Measurements from ENCODE around the gene RTF2. TPM values are rescaled to one million over a fixed set of nuclear protein-coding genes. Genes with fewer than 3 reads are reported as not detected.

The RTF2 gene
- total and polyA plus RNA-seq, 7 experiments from 2014 or later, result 62.5 to 157 (median 81.2) TPM

- DNase-seq (no peak), ATAC-seq (no peak)
- intact Hi-C loops (cut with micrococcal nuclease), result loop anchor here in 1 of 2 donors (2.0 kb wide), 1 partner anchor 18 kb away; no protein-coding TSS in a partner anchor
- ChIA-PET CTCF (interaction anchor here (0.7 to 2.6 kb wide), 2 partner anchors 10 to 25 kb away, joined by 3 to 11 read pairs; partner anchors contain the start of gene CASS4), POLR2A (interaction anchor here (1.1 to 8.4 kb wide), 5 partner anchors 9 to 19 kb away, joined by 3 to 67 read pairs (median 6); partner anchors contain the start of gene CASS4)
- peak overlapping the region in 3 of 10 donors; percentile 44 to 78 (median 72) for H3K4me3 Mint-ChIP-seq
- peaks cover 0 to 21% (median 13%) of the 10 kb centered on the region in 5 donors for H3K36me3 Mint-ChIP-seq
- Histone ChIP-seq H3K27ac (ENCODE audit: low read depth, low read length) (peak overlapping the region; percentile 36), H3K36me3 (ENCODE audit: control insufficient read depth in 2 of 3, insufficient read depth in 3 of 3, low read length in 3 of 3) (no peaks in the 10 kb centered on the region), H3K4me1 (ENCODE audit: control insufficient read depth in 2 of 2, insufficient read depth in 2 of 2, low read length in 2 of 2) (peaks cover 33 to 49% of the 10 kb centered on the region in 2 donors), H3K9me3 (ENCODE audit: control insufficient read depth in 2 of 3, low read length in 3 of 3) (no peaks in the 10 kb centered on the region), H3K4me3 (ENCODE audit: low read length) (no peak overlapping the region), H3K27me3 (ENCODE audit: control insufficient read depth in 2 of 2, insufficient read depth in 2 of 2, low read length in 2 of 2) (no peaks in the 10 kb centered on the region)
- no peaks in the 10 kb centered on the region for H3K9me3 Mint-ChIP-seq
- peaks cover 39 to 84% (median 64%) of the 10 kb centered on the region in 7 donors for H3K4me1 Mint-ChIP-seq
- peak overlapping the region in 6 of 9 donors; percentile 86 to 98 (median 95) for H3K27ac Mint-ChIP-seq
- H3K27me3 Mint-ChIP-seq, result no peaks in the 10 kb centered on the region
Observed at GRCh38 chr20:56423211-56423610, 45.2 kb upstream of the RTF2 start.

DNA sequence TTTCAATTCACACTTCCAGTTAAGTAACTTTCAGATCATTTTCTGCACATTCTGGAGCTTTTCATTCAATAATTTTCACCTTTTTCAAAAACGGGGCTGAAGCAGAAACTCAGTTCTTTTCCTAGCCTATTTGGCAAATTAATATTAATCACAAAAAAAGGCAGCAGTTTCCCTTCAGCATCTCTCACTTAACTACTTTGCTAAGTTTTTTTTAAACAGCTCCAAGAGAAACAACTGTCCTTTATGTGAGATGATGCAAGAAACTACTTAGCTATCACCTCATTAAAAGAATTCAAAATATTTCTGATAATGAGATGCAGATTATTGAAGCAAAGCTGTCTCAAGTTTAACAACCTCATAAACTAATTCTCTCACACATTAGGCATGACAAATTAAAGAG, 44.5 kb upstream of the RTF2 start:
- H3K36me3 Mint-ChIP-seq, result peaks cover 0 to 25% (median 12%) of the 10 kb centered on the region in 5 donors
- H3K4me1 Mint-ChIP-seq, result peaks cover 40 to 84% (median 64%) of the 10 kb centered on the region in 7 donors
- ChIA-PET CTCF (interaction anchor here (2.6 kb wide), 1 partner anchor 11 kb away, joined by 11 read pairs; the partner anchor contains the start of gene CASS4), POLR2A (interaction anchor here (1.2 to 8.4 kb wide), 3 partner anchors 8 to 18 kb away, joined by 3 to 67 read pairs (median 7); partner anchors contain the start of gene CASS4)
- H3K9me3 Mint-ChIP-seq, result no peaks in the 10 kb centered on the region
- Histone ChIP-seq H3K36me3 (ENCODE audit: control insufficient read depth in 2 of 3, insufficient read depth in 3 of 3, low read length in 3 of 3) (no peaks in the 10 kb centered on the region), H3K4me3 (ENCODE audit: low read length) (no peak overlapping the region), H3K9me3 (ENCODE audit: control insufficient read depth in 2 of 3, low read length in 3 of 3) (no peaks in the 10 kb centered on the region), H3K4me1 (ENCODE audit: control insufficient read depth in 2 of 2, insufficient read depth in 2 of 2, low read length in 2 of 2) (peaks cover 31 to 48% of the 10 kb centered on the region in 2 donors), H3K27me3 (ENCODE audit: control insufficient read depth in 2 of 2, insufficient read depth in 2 of 2, low read length in 2 of 2) (no peaks in the 10 kb centered on the region), H3K27ac (ENCODE audit: low read depth, low read length) (no peak overlapping the region)
- H3K27ac Mint-ChIP-seq, result peak overlapping the region in 2 of 9 donors; percentile 25 to 65
- no peak for DNase-seq
- no peak overlapping the region for H3K4me3 Mint-ChIP-seq
- intact Hi-C loops (cut with micrococcal nuclease), result loop anchor here in 1 of 2 donors (2.0 kb wide), 1 partner anchor 17 kb away; no protein-coding TSS in a partner anchor
- no peak for ATAC-seq
- H3K27me3 Mint-ChIP-seq, result no peaks in the 10 kb centered on the region

- no peaks in the 10 kb centered on the region for H3K36me3 ChIP-seq (ENCODE audit: control insufficient read depth in 2 of 3, insufficient read depth in 3 of 3, low read length in 3 of 3)
- ATAC-seq (no peak), DNase-seq (no peak)
- Mint-ChIP-seq H3K4me3 (no peak overlapping the region), H3K36me3 (peaks cover 0 to 30% (median 13%) of the 10 kb centered on the region in 5 donors), H3K9me3 (peaks cover 0 to 2% (median 0%) of the 10 kb centered on the region in 11 donors), H3K4me1 (peaks cover 45 to 84% (median 70%) of the 10 kb centered on the region in 7 donors), H3K27ac (peak overlapping the region in 2 of 9 donors; percentile 38 to 43), H3K27me3 (no peaks in the 10 kb centered on the region)
- H3K27me3 ChIP-seq (ENCODE audit: control insufficient read depth in 2 of 2, insufficient read depth in 2 of 2, low read length in 2 of 2), result no peaks in the 10 kb centered on the region
- intact Hi-C loops (cut with micrococcal nuclease), result no loop called here
- CTCF ChIA-PET, result interaction anchor here (1.0 kb wide), 1 partner anchor 13 kb away, joined by 3 read pairs; the partner anchor contains the start of gene CASS4
- H3K9me3 ChIP-seq (ENCODE audit: control insufficient read depth in 2 of 3, low read length in 3 of 3), result no peaks in the 10 kb centered on the region
- H3K27ac ChIP-seq (ENCODE audit: low read depth, low read length), result no peak overlapping the region
- H3K4me1 ChIP-seq (ENCODE audit: control insufficient read depth in 2 of 2, insufficient read depth in 2 of 2, low read length in 2 of 2), result peaks cover 34 to 48% of the 10 kb centered on the region in 2 donors
- no peak overlapping the region for H3K4me3 ChIP-seq (ENCODE audit: low read length)
- POLR2A ChIA-PET, result interaction anchor here (0.6 to 8.4 kb wide), 3 partner anchors 9 to 1200 kb away, joined by 3 to 67 read pairs (median 4); partner anchors contain the start of gene CASS4
Observed at GRCh38 chr20:56424931-56425330, 43.5 kb upstream of the RTF2 start.

DNA sequence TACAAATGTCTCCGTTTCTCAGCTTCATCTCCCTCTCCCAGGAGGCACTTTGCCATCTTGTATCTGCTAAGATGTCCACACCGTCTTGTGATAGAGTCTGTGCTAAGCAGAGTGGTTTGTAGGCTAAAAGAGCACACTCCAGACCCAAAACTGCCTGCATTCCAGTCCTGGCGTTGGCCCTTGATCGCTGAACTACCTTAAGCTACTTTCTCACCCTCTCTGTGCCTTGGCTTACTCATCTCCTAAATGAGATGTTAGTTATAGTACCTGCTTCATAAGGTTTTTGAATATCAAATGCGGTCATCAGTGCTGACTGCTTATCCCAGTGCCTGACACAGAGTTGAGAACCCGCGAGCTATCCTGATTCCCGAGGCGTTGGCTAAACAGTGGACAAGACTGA, 42.4 kb upstream of the RTF2 start:
- ChIA-PET CTCF (no interaction called here), POLR2A (interaction anchor here (0.9 to 8.4 kb wide), 2 partner anchors 13 to 17 kb away, joined by 3 to 67 read pairs; partner anchors contain the start of gene CASS4)
- Histone ChIP-seq H3K27me3 (ENCODE audit: control insufficient read depth in 2 of 2, insufficient read depth in 2 of 2, low read length in 2 of 2) (no peaks in the 10 kb centered on the region), H3K36me3 (ENCODE audit: control insufficient read depth in 2 of 3, insufficient read depth in 3 of 3, low read length in 3 of 3) (no peaks in the 10 kb centered on the region), H3K4me1 (ENCODE audit: control insufficient read depth in 2 of 2, insufficient read depth in 2 of 2, low read length in 2 of 2) (peaks cover 29 to 44% of the 10 kb centered on the region in 2 donors), H3K4me3 (ENCODE audit: low read length) (no peak overlapping the region), H3K9me3 (ENCODE audit: control insufficient read depth in 2 of 3, low read length in 3 of 3) (no peaks in the 10 kb centered on the region), H3K27ac (ENCODE audit: low read depth, low read length) (no peak overlapping the region)
- H3K27ac Mint-ChIP-seq, result peak overlapping the region in 3 of 9 donors; percentile 26 to 94 (median 39)
- H3K27me3 Mint-ChIP-seq, result no peaks in the 10 kb centered on the region
- peak overlapping the region in 2 of 10 donors; percentile 7 to 10 for H3K4me3 Mint-ChIP-seq
- ATAC-seq (no peak), DNase-seq (no peak)
- intact Hi-C loops (cut with micrococcal nuclease), result no loop called here
- peaks cover 0 to 36% (median 13%) of the 10 kb centered on the region in 5 donors for H3K36me3 Mint-ChIP-seq
- peaks cover 50 to 84% (median 75%) of the 10 kb centered on the region in 7 donors for H3K4me1 Mint-ChIP-seq
- peaks cover 0 to 2% (median 0%) of the 10 kb centered on the region in 11 donors for H3K9me3 Mint-ChIP-seq

- Histone ChIP-seq H3K4me1 (ENCODE audit: control insufficient read depth in 2 of 2, insufficient read depth in 2 of 2, low read length in 2 of 2) (peaks cover 20 to 35% of the 10 kb centered on the region in 2 donors), H3K27ac (ENCODE audit: low read depth, low read length) (no peak overlapping the region), H3K36me3 (ENCODE audit: control insufficient read depth in 2 of 3, insufficient read depth in 3 of 3, low read length in 3 of 3) (no peaks in the 10 kb centered on the region), H3K27me3 (ENCODE audit: control insufficient read depth in 2 of 2, insufficient read depth in 2 of 2, low read length in 2 of 2) (no peaks in the 10 kb centered on the region), H3K4me3 (ENCODE audit: low read length) (no peak overlapping the region), H3K9me3 (ENCODE audit: control insufficient read depth in 2 of 3, low read length in 3 of 3) (no peaks in the 10 kb centered on the region)
- intact Hi-C loops (cut with micrococcal nuclease), result no loop called here
- ChIA-PET CTCF (interaction anchor here (0.7 to 1.1 kb wide), 2 partner anchors 15 to 28 kb away, joined by 3 read pairs; partner anchors contain the start of gene CASS4), POLR2A (interaction anchor here (0.9 to 8.4 kb wide), 6 partner anchors 8 to 34 kb away, joined by 3 to 67 read pairs (median 3); partner anchors contain the start of gene CASS4)
- no peak for ATAC-seq
- Mint-ChIP-seq H3K27me3 (no peaks in the 10 kb centered on the region), H3K9me3 (peaks cover 0 to 2% (median 0%) of the 10 kb centered on the region in 11 donors), H3K27ac (peak overlapping the region in 7 of 9 donors; percentile 11 to 94 (median 76)), H3K36me3 (peaks cover 0 to 36% (median 13%) of the 10 kb centered on the region in 5 donors), H3K4me3 (no peak overlapping the region), H3K4me1 (peaks cover 44 to 82% (median 73%) of the 10 kb centered on the region in 7 donors)
- no peak for DNase-seq
Observed at GRCh38 chr20:56426926-56427325, 41.5 kb upstream of the RTF2 start.

DNA sequence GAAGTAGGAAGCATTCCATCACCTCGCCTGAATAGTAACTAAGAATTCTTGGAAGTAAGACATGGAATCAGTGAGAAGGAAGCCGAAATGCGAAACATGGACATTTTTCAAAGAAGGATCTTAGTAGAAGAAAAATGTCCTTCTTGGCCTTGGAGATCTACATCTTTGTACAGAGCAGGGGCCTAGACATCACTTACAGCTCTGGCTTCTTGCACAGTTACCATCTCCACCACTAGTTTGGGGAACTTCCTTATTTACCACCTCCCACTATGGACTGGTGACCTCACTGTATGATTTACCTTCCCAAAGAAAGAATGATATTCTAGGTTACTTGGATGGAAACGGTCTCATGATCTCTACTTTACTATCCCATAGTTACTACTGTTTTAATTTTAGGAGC, 40.6 kb upstream of the RTF2 start:
- ChIA-PET CTCF (interaction anchor here (1.1 to 1.5 kb wide), 3 partner anchors 9 to 16 kb away, joined by 3 to 10 read pairs (median 3); partner anchors contain the start of gene CASS4), POLR2A (interaction anchor here (0.8 to 2.9 kb wide), 6 partner anchors 9 to 15 kb away, joined by 3 to 20 read pairs (median 4); partner anchors contain the start of gene CASS4)
- Histone ChIP-seq H3K4me3 (ENCODE audit: low read length) (no peak overlapping the region), H3K9me3 (ENCODE audit: control insufficient read depth in 2 of 3, low read length in 3 of 3) (no peaks in the 10 kb centered on the region), H3K27me3 (ENCODE audit: control insufficient read depth in 2 of 2, insufficient read depth in 2 of 2, low read length in 2 of 2) (no peaks in the 10 kb centered on the region), H3K36me3 (ENCODE audit: control insufficient read depth in 2 of 3, insufficient read depth in 3 of 3, low read length in 3 of 3) (no peaks in the 10 kb centered on the region), H3K27ac (ENCODE audit: low read depth, low read length) (no peak overlapping the region), H3K4me1 (ENCODE audit: control insufficient read depth in 2 of 2, insufficient read depth in 2 of 2, low read length in 2 of 2) (peaks cover 15 to 27% of the 10 kb centered on the region in 2 donors)
- intact Hi-C loops (cut with micrococcal nuclease), result loop anchor here in 1 of 2 donors (2.0 kb wide), 1 partner anchor 15 kb away; the partner anchor contains the start of gene CASS4
- no peaks in the 10 kb centered on the region for H3K27me3 Mint-ChIP-seq
- peak overlapping the region in 8 of 10 donors; percentile 48 to 96 (median 86) for H3K4me3 Mint-ChIP-seq
- peaks cover 0 to 40% (median 16%) of the 10 kb centered on the region in 5 donors for H3K36me3 Mint-ChIP-seq
- DNase-seq (no peak), ATAC-seq (peak; percentile 54)
- peaks cover 0 to 2% (median 0%) of the 10 kb centered on the region in 11 donors for H3K9me3 Mint-ChIP-seq
- peak overlapping the region; percentile 16 to 99 (median 93) for H3K27ac Mint-ChIP-seq
- H3K4me1 Mint-ChIP-seq, result peaks cover 37 to 79% (median 66%) of the 10 kb centered on the region in 7 donors

Data from naive thymus-derived CD4-positive, alpha-beta T cell (primary cell).